ENCODE data around the gene CSH2. TPM values are rescaled to one million over a fixed set of nuclear protein-coding genes. Genes with fewer than 3 reads are reported as not detected.
"Not testable (repeated sequence)": the region's sequence is repeated elsewhere in the genome, so short reads cannot be mapped to it uniquely, and the experiment has no call there.

Gene CSH2
- total and polyA plus RNA-seq, 2 of the 8 experiments (the other 6 are each of a cell fraction or from before 2014, with no cell fraction given), result 0.43 TPM; not detected in 1

- CTCF ChIA-PET (ENCODE audit: partially characterized antibody), result interaction anchor here (0.6 to 11.2 kb wide), 6 partner anchors 11 to 76 kb away, joined by 3 to 270 read pairs (median 101); partner anchors contain the start of gene CD79B
- H4K8ac ChIP-seq (ENCODE audit: extremely low read depth, insufficient read depth, low read length); H2BK5ac ChIP-seq (ENCODE audit: low read depth, low read length); H3K36me3 ChIP-seq (ENCODE audit: control insufficient read depth in 2 of 4, insufficient read depth in 4 of 4, low read length in 3 of 4); H3K23ac ChIP-seq (ENCODE audit: insufficient read length); H3K27me3 ChIP-seq (replicated peaks in 1 of 4; ENCODE audit: control insufficient read depth in 3 of 4, extremely low read depth in 1 of 4, insufficient read depth in 3 of 4, low read length in 3 of 4); H3K4me2 ChIP-seq (ENCODE audit: insufficient read depth in 1 of 2, low read depth in 2 of 2, low read length in 2 of 2); FAIRE-seq; H3K79me1 ChIP-seq (ENCODE audit: low read depth, low read length); H2BK120ac ChIP-seq (replicated peaks; ENCODE audit: low read depth, low read length); H3K4ac ChIP-seq (replicated peaks; ENCODE audit: insufficient read length, low read depth, low read length); H3K4me1 ChIP-seq (replicated peaks in 1 of 4; ENCODE audit: control insufficient read depth in 3 of 4, insufficient read depth in 4 of 4, low read length in 3 of 4); H3K9me3 ChIP-seq (ENCODE audit: insufficient read depth in 2 of 2, low read depth in 1 of 2, low read length in 1 of 2); H3K9ac ChIP-seq (replicated peaks in 1 of 4; ENCODE audit: extremely low read depth in 1 of 4, low read depth in 3 of 4, low read length in 3 of 4); H3K23me2 ChIP-seq (ENCODE audit: low read depth, low read length); H4K91ac ChIP-seq (replicated peaks; ENCODE audit: insufficient read length, low read length); H4K20me1 ChIP-seq (replicated peaks in 1 of 2; ENCODE audit: control insufficient read depth in 1 of 2, insufficient read depth in 2 of 2, low read length in 2 of 2); H3K4me3 ChIP-seq (ENCODE audit: extremely low read depth in 1 of 4, insufficient read depth in 2 of 4, low read depth in 3 of 4, low read length in 4 of 4); H3K56ac ChIP-seq (replicated peaks; ENCODE audit: insufficient read length, low read depth, low read length); H2BK15ac ChIP-seq (ENCODE audit: low read length); H3K79me2 ChIP-seq (ENCODE audit: control insufficient read depth in 1 of 2, insufficient read depth in 2 of 2, low read length in 2 of 2); H2BK20ac ChIP-seq (ENCODE audit: low read length); H2AFZ ChIP-seq (ENCODE audit: low read length); H2AK5ac ChIP-seq (ENCODE audit: low read depth, low read length); POLR2A ChIA-PET (ENCODE audit: partially characterized antibody); H4K5ac ChIP-seq (ENCODE audit: insufficient read length, low read depth, low read length); H2BK12ac ChIP-seq (ENCODE audit: low read depth, low read length); H3K14ac ChIP-seq (ENCODE audit: insufficient read length); DNase-seq (ENCODE audit: low read depth in 1 of 2, low spot score in 2 of 2); H3K18ac ChIP-seq (ENCODE audit: extremely low read depth, low read length); H3K27ac ChIP-seq (ENCODE audit: low read depth, low read length): not testable (repeated sequence)
- WGBS, 2 experiments (ENCODE audit: extremely low coverage in 1 of 2, insufficient coverage in 1 of 2, insufficient read length in 1 of 2, insufficient replicate concordance in 2 of 2, low coverage in 1 of 2, low lambda C conversion rate in 2 of 2, missing lambda C conversion rate in 1 of 2), result 94% methylated on average over 10 of the region's 10 CpGs; no CpG with 5 or more reads in 1 of the 2 experiments
Measured at GRCh38 chr17:63915753-63916152, 42.3 kb upstream of the CSH2 start.

All from H1 (cell line).